GM18907 (cell line): ENCODE measurements around the gene LRMDA.
"Not testable (repeated sequence)": the region's sequence is repeated elsewhere in the genome, so short reads cannot be mapped to it uniquely, and the experiment has no call there.

Source experiments
- ATAC-seq: cut with Tn5 transposase; IDR thresholded peaks from one replicate; pipeline ENCODE4 v1.9.1; 2021; ENCODE audit warnings: mild to moderate bottlenecking, moderate library complexity; ENCODE audit not compliant: unreplicated experiment

Gene LRMDA

DNA sequence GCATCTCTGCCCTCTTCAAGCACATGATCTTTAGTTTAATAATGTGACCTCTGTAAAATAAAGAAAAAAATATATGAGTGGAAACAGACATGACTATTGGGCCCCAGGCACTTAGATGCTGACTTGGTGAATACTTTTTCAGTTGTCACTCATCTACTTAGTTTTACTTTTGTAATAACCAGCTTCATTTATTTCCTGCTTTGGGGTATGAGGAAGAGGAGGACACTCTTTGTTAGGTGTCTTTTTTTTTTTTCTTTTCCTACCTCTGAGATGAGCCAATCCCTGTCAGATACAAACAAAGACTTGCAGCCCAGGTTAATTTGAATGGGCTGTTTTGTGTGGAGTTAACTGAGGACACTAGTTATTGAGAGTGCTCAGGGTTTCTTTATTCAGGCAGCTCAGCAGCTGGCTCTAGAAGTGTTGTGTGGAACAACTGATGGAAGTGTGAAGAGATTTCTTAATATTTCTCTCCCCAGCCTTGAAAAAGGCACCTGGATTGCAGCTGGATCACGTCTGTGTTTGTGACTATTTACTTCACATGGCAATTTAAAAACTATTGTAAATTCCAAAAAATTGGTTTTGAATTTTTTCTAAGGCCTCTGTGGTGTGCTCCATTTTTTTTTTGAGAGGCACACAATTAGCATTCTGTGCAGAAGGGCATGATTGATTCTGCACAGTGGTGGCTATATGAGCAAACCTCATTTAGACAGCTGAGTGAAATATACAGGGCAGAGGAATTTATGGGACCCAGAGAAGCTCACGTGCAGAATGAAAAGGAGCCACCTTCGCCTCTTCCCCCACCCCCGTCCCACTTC is 333.8 kb downstream of the LRMDA start:
- ATAC-seq: no peak

DNA sequence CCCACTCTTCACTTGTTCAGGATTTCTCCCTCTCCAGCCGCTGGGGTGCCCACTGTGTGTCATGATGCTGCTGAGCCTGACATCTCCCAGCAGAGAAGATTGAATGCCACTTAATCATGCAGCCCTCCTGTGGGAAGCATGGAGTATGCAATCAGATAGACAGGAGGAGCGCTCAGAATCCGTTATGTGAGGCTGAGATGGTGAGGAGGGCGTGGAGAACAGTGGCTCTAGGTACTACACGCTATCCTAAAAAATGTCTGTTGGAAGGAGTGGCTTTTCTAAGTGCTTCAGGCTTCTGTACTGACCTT is 334.3 kb downstream of the LRMDA start:
- no peak for ATAC-seq

- no peak for ATAC-seq
Observed at GRCh38 chr10:75766106-75766505, 334.7 kb downstream of the LRMDA start.

GRCh38 chr10:75766752-75767151 is 335.3 kb downstream of the LRMDA start:
- ATAC-seq: not testable (repeated sequence)

DNA sequence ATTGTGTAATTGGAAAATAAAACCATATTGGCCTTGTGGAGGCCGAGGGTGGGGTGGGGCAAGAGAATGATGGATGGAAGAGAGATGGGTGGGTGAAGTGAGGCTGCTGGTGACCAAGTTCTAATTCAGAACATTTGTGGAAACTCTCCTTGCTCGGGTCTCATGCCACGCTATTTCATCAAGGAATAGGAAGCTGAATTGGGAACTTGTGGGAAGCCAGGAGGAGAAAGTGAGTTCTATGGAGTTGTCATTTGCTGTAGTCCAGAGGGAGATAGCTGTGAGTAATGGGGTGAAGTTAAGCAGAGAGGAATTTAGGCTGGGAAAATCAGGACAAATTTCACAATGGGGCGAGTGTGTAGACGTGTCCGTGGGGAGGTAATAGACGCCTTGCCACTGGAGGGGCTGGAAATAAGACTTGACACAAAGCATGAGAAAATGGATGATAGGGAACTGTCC is 339.2 kb downstream of the LRMDA start:
- no peak for ATAC-seq

DNA sequence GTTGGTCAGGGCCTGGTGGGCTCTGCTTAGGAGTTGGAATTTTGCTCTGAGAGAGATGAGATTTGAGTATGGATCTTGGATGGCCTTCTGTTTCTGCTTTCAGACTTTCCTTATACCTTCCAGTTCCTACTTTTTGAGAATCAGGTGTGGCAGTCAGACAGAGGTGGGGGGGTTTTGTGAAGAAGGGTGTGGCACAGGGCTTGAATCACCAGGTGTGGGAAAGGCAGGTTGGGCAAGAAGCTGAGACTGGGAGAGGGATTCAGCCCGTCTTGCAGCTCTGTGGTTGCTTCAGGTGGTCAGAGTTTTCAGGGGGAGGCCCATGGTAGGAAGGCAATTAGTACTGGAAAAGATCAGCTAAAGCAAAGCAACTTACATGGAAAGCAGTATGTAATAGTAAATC is 340.2 kb downstream of the LRMDA start:
- ATAC-seq: no peak

DNA sequence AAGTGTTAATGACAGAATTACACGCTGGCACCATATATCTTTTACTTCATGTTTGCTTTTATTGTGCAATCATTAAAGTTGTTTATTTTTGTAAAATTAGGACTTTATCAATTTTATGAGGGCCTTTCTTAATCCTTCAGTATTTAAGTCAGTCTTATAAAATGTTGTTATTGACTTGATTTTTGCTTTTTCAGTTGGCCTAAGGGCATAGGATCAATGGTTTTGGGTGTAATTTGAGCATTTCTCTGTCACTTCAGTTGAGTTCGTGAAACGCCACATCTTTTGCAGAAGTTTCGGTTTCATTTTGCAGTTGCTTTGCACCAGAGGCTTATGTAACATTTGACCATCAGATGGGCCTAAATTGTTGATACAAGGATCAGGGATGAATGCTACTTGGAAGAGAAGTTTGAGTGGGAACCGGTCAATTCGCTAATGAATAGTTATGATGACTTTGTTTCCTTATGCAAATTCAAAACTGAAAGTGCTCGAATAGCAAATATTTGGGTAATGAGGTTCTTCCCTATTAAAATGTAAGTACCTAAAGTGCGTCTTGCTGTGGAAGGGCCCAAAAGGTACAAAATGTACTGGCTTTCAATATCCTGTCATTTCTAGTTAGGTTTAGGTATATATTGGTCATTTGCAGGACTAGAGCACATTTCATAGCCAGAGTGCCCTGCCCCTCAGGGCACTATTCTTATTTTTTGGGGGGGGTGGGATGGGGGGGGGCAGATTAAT is 340.9 kb downstream of the LRMDA start:
- ATAC-seq: peak; percentile 83

DNA sequence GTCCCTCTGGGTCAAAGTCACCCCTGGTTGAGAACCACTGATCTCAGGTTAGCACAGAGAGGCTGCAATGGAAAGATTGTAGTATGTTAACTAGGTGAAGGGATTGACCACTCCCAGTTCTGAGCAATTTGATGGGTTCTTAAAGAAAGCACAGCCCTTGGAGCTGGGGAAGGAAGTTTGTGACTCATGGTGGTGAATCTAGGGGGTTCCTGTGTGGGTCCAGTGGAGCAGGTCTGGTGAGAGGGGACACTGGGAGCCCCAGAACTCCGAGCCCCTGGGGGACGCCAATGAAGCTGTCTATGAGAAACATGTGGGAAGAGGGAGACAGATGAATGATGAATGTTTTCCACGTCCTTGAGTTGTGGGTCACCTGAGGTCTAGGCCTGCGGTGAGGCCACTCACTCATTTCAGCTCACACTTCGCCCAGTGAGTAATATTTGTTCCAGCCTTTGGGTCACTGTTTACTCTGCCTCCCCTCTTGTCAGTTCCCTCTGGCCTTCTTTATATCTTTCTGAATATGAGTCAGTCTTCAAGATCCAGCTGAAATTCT is 341.9 kb downstream of the LRMDA start:
- ATAC-seq: no peak

DNA sequence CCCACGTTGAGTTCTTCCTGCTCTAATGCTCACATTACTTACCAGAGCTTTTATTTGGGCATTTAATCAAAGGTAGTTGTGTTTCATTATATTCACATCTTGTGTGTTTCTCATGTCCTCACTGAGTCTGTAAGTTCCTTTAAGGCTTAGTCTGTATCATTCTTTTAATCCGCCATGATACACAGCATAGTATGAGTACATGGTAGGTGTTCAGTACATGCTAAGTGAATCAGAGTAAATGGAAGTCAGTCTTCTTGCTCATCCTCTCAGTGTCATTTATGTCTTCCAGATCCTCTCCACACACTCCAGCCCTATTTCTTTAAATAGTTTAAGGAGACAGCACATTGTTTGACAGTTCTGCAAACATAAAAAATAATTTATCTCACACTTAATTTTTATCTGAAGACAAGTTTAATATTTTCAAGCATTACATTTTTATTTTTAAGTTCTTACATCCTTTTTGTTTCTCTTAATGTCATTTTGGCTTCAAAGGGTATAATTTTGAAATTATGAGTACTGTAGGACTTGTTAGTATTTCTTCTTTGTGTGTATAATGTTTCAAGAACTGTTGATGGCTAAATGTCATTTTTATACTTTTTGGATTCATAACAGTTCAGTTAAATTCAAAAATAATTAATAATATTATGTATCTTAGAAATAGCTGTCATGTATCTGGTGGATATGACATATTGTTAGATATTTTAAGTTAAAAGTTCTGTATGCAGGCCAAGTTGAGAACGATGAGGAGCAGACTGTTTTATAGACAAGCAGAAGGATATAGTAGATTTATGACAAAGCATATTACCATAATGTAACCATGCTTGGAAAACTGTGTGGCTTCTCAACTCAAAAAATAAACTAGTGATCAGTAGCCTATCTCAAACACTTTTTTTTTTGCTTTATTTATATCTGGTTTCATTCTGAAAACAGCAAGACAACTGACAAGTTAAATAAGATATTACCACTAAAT is 342.7 kb downstream of the LRMDA start:
- ATAC-seq: no peak

- ATAC-seq: no peak
Observed at GRCh38 chr10:75774783-75775490, 343.5 kb downstream of the LRMDA start.

DNA sequence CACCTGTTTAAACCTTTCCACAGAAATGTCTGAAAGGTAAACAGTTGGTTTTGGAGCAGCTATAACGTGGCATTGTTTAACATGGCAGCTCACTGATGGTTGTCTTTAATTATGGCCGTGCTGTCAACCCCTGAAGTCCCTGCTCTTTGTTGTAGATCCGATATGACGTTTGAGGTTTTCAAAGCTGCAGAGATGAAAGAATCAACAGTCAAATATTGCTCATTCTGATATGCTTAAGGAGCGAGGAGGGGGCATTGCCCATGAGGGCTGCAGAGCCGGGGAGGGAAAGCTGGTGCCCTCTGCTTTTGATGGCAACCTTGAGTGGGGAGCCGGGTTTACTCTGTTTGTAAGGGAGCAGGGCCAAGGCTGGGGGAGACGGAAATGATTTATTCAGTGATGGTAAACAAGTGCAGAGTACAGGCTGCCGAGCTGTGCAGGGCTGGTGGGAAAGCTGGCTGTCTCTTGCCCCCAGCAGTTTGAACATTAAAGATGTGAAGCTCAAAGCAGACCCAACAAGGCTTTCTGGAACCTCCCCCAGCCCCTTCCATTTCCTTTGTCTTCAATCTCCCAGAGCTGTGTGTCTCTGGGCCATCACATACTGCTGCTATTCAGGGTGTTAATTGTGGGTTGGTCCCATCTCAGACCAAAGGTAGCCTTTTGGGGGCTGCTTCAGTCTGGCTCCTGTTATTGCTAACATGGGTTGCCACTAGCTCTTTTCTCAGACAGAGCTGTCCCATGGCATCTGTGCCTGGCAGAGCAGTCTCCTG is 345.5 kb downstream of the LRMDA start:
- no peak for ATAC-seq

- ATAC-seq: no peak
Observed at GRCh38 chr10:75778665-75779064, 347.2 kb downstream of the LRMDA start.

DNA sequence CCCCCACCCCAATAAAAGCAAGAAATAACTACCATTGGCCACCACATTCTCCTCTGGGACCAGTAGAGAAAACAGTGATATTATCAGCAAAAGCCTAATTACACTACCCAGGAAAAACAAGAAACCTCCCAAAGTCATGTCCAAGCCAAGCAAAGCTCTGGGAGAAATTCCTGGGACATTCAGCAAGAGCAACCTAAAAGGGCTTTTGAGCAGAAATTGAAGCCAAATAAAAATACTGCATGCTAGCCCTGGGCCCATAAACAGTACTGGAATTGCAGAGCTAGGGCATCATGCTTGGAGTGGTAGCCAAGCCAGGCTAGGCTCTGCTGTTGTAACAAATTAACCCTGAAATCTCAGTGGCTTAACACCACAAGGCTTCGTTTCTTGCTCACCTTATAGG is 347.9 kb downstream of the LRMDA start:
- ATAC-seq: no peak

GRCh38 chr10:75782463-75783248 is 351.2 kb downstream of the LRMDA start:
- ATAC-seq: no peak

DNA sequence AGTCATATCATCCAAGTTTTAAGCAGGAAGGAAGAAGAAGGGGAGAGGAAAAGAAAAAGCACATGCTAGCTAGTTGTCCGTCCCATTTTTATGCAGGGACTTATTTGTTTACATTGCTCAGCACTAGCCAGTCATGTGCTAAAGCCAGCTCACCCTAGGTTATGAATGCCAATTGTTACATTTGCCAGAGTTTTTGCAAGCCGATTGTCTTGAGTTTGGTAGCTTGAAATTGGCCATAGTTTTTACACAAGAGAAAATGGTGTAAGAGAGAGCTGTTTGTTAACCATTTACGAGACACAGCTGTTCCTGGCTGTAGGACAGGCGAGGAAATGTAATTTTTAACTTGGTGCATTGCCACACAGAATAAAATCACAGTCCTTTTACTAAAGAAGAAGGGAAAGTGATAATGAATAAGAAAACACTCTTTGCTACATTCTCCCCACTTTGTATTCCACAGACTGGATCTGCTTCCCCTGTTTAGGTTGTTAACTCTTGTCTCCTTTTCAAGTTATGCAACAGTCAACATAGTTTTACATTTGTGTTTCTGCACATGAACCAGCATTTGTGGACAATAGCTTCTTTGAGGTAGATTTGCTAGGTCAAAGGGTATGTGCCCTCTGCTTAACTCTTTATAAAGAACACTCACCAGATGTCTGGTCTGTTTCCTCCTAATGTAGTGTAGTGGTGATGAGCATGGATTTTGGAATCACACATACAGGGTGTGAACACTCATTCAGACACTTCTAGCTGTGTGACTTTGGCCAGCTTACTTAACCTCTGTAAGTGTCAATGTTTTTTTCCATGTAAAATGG is 357.2 kb downstream of the LRMDA start:
- no peak for ATAC-seq

GRCh38 chr10:75793848-75794247 is 362.4 kb downstream of the LRMDA start:
- ATAC-seq: no peak

DNA sequence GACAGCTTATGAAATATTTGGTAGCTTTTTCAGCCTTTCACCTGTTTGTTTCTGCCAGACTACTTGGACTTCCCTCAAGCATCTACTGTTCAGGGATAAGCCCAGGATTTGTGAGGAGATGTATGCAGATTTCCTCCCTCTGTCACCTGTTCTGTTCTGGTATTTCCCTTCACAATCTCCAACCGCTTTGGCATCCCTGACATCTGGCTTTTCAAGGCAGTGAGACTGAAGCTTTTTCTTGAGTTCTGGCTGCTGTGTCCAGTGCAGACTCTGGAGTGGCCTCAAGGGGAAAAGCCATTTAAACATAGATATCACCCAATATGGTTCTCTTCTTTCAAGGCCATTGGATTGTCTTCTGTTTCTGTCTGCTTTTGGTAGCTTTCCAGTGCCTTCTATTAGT is 369.7 kb downstream of the LRMDA start:
- no peak for ATAC-seq

DNA sequence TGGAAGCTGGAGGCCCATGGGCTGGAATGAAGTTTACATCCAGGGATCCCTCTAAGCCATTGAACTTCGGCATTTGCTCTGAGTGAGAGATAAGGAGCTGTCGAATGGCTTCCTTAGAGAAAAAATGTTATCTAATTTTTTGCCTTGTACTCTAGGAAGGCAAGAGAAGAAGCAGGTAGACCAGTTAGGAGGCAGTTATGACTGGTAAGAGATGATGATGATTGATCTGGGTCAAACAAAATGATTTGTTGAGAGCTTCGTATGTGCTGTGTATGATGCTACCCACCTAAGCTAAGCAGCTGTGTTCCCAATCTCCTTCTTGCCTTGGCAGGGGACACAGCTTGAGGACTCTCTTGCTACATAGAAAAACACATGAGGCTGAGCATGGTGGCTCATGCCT is 370.2 kb downstream of the LRMDA start:
- no peak for ATAC-seq
